HUES64 (cell line): Measurements from ENCODE around the gene CCDC201.
"Not testable (repeated sequence)": the region's sequence is repeated elsewhere in the genome, so short reads cannot be mapped to it uniquely, and the experiment has no call there.

Experiments used
- H3K27ac ChIP-seq: 2 replicates; pipeline ENCODE4 v1.7.0; 2013; ENCODE audit warnings: low read depth, low read length, inconsistent platforms
- H3K27me3 ChIP-seq: 2 replicates; pipeline ENCODE4 v1.6.1; 2013; ENCODE audit warnings: mild to moderate bottlenecking, low read length; ENCODE audit not compliant: insufficient read depth
- H3K36me3 ChIP-seq: 2 replicates; pipeline ENCODE4 v1.6.1; 2013; ENCODE audit warnings: mild to moderate bottlenecking, low read length; ENCODE audit not compliant: insufficient read depth
- H3K4me1 ChIP-seq: 2 replicates; pipeline ENCODE4 v1.6.1; 2013; ENCODE audit warnings: mild to moderate bottlenecking, low read length, moderate library complexity; ENCODE audit not compliant: insufficient read depth
- H3K4me3 ChIP-seq: 2 replicates; pipeline ENCODE4 v1.5.1; 2013; ENCODE audit warnings: mild to moderate bottlenecking, low read length, moderate library complexity
- H3K9ac ChIP-seq: 2 replicates; pipeline ENCODE4 v1.6.1; 2013; ENCODE audit warnings: mild to moderate bottlenecking, low read depth, low read length
- H3K9me3 ChIP-seq: 2 replicates; pipeline ENCODE4 v1.6.1; 2013; ENCODE audit warnings: low read depth, low read length; ENCODE audit not compliant: insufficient read depth
- WGBS: fragments of 150-250, 120-280 bp; methylation state at CpG from one replicate; pipeline ENCODE4 v1.1.7; 2013; ENCODE audit warnings: missing lambda C conversion rate; 5-methylcytosine and 5-hydroxymethylcytosine counted together

Gene CCDC201

GRCh38 chr7:45872116-45873034, 507 bp downstream of the CCDC201 start:
- no peak overlapping the region for H3K9ac ChIP-seq
- no peaks in the 10 kb centered on the region for H3K36me3 ChIP-seq
- 75% methylated on average over 10 of the region's 10 CpGs for WGBS
- H3K27ac ChIP-seq = no peak overlapping the region
- H3K9me3 ChIP-seq = 0 out of 2 replicates have a peak, but pooled peaks cover 3% of the 10 kb centered on the region
- H3K4me3 ChIP-seq = no peak overlapping the region
- H3K27me3 ChIP-seq = no peaks in the 10 kb centered on the region
- H3K4me1 ChIP-seq = no peaks in the 10 kb centered on the region

- H3K27ac ChIP-seq = no peak overlapping the region
- WGBS = over 99% methylated on average over 4 of the region's 4 CpGs
- H3K9ac ChIP-seq = no peak overlapping the region
- no peak overlapping the region for H3K4me3 ChIP-seq
- H3K27me3 ChIP-seq = no peaks in the 10 kb centered on the region
- no peaks in the 10 kb centered on the region for H3K4me1 ChIP-seq
- H3K36me3 ChIP-seq = no peaks in the 10 kb centered on the region
- no peaks in the 10 kb centered on the region for H3K9me3 ChIP-seq
These were observed 3.5 kb downstream of the CCDC201 start for GRCh38 chr7:45869426-45869825.

- no peaks in the 10 kb centered on the region for H3K4me1 ChIP-seq
These were observed 5.4 kb downstream of the CCDC201 start for GRCh38 chr7:45867471-45867870.

GRCh38 chr7:45865594-45866410, 7.1 kb downstream of the CCDC201 start:
- Histone ChIP-seq H3K36me3 (no peaks in the 10 kb centered on the region), H3K27me3 (no peaks in the 10 kb centered on the region), H3K4me1 (no peaks in the 10 kb centered on the region), H3K4me3 (no peak overlapping the region), H3K9me3 (no peaks in the 10 kb centered on the region), H3K27ac (no peak overlapping the region), H3K9ac (no peak overlapping the region)
- 89% methylated on average over 13 of the region's 13 CpGs for WGBS

More at GRCh38 chr7:45867471-45867870, 5.4 kb downstream of the CCDC201 start:
- Histone ChIP-seq H3K9me3 (no peaks in the 10 kb centered on the region), H3K27me3 (no peaks in the 10 kb centered on the region), H3K27ac (no peak overlapping the region), H3K36me3 (no peaks in the 10 kb centered on the region), H3K4me3 (no peak overlapping the region), H3K9ac (no peak overlapping the region)
- 92% methylated on average over 2 of the region's 2 CpGs for WGBS

- no peaks in the 10 kb centered on the region for H3K36me3 ChIP-seq
- no peak overlapping the region for H3K4me3 ChIP-seq
- no peaks in the 10 kb centered on the region for H3K9me3 ChIP-seq
- H3K9ac ChIP-seq = no peak overlapping the region
- no peaks in the 10 kb centered on the region for H3K27me3 ChIP-seq
- H3K4me1 ChIP-seq = no peaks in the 10 kb centered on the region
- no peak overlapping the region for H3K27ac ChIP-seq
- 83% methylated on average over 9 of the region's 9 CpGs for WGBS
These were observed 9.2 kb downstream of the CCDC201 start for GRCh38 chr7:45863715-45864114.

- H3K36me3 ChIP-seq, H3K4me1 ChIP-seq, H3K4me3 ChIP-seq, H3K9ac ChIP-seq, H3K27me3 ChIP-seq, H3K27ac ChIP-seq, H3K9me3 ChIP-seq: not testable (repeated sequence)
- 86% methylated on average over 1 of the region's 4 CpGs for WGBS
These were observed 16.0 kb downstream of the CCDC201 start for GRCh38 chr7:45856888-45857287.

GRCh38 chr7:45855680-45856079, 17.2 kb downstream of the CCDC201 start:
- H3K27ac ChIP-seq, H3K4me1 ChIP-seq, H3K9me3 ChIP-seq, H3K9ac ChIP-seq, H3K4me3 ChIP-seq, H3K27me3 ChIP-seq, H3K36me3 ChIP-seq: not testable (repeated sequence)
- 82% methylated on average over 3 of the region's 3 CpGs for WGBS

GRCh38 chr7:45853491-45853890, 19.4 kb downstream of the CCDC201 start:
- H3K9ac ChIP-seq, H3K36me3 ChIP-seq, H3K9me3 ChIP-seq, H3K27me3 ChIP-seq, H3K27ac ChIP-seq, H3K4me3 ChIP-seq, H3K4me1 ChIP-seq: not testable (repeated sequence)
- WGBS = 86% methylated on average over 8 of the region's 8 CpGs

- H3K27me3 ChIP-seq, H3K36me3 ChIP-seq, H3K9me3 ChIP-seq, H3K9ac ChIP-seq, H3K4me3 ChIP-seq, H3K4me1 ChIP-seq, H3K27ac ChIP-seq: not testable (repeated sequence)
- WGBS = 89% methylated on average over 10 of the region's 10 CpGs
These were observed 19.9 kb downstream of the CCDC201 start for GRCh38 chr7:45852984-45853383.

- H3K9me3 ChIP-seq, H3K27me3 ChIP-seq, H3K4me1 ChIP-seq, H3K4me3 ChIP-seq, H3K9ac ChIP-seq, H3K36me3 ChIP-seq, H3K27ac ChIP-seq: not testable (repeated sequence)
- 89% methylated on average over 6 of the region's 6 CpGs for WGBS
These were observed 24.1 kb downstream of the CCDC201 start for GRCh38 chr7:45848734-45849133.

- not testable (repeated sequence) for H3K9ac ChIP-seq, H3K27me3 ChIP-seq, H3K27ac ChIP-seq, H3K9me3 ChIP-seq, H3K4me3 ChIP-seq, H3K36me3 ChIP-seq, H3K4me1 ChIP-seq
- 95% methylated on average over 5 of the region's 5 CpGs for WGBS
These were observed 26.3 kb downstream of the CCDC201 start for GRCh38 chr7:45846536-45846935.
